Duodenal mucosa (tissue), 2 donors: ENCODE results near the gene TARS1.

Experiments used
- H3K27ac ChIP-seq: one replicate; pipeline ENCODE4 v1.7.0; 2013; ENCODE audit warnings: low read depth, low read length
- H3K27me3 ChIP-seq, 2 donors: one replicate each; pipeline ENCODE4 v1.7.0; 2013; ENCODE audit warnings: low read length in 2 of 2, control low read depth in 1 of 2; ENCODE audit not compliant: insufficient read depth in 2 of 2, control insufficient read depth in 1 of 2
- H3K36me3 ChIP-seq, 2 donors: one replicate each; pipeline ENCODE4 v1.7.0; 2013; ENCODE audit warnings: low read length in 2 of 2, control low read depth in 1 of 2; ENCODE audit not compliant: insufficient read depth in 2 of 2, control insufficient read depth in 1 of 2
- H3K4me1 ChIP-seq, 2 donors: one replicate each; pipeline ENCODE4 v1.7.0; 2013; ENCODE audit warnings: low read length in 2 of 2, control low read depth in 1 of 2; ENCODE audit not compliant: insufficient read depth in 2 of 2, control insufficient read depth in 1 of 2
- H3K4me3 ChIP-seq, 2 donors: one replicate each; pipeline ENCODE4 v1.7.0; 2013; ENCODE audit warnings: low read length in 2 of 2, low read depth in 1 of 2
- H3K9ac ChIP-seq, 2 donors: one replicate each; pipeline ENCODE4 v1.7.0; 2013; ENCODE audit warnings: low read length in 2 of 2, low read depth in 1 of 2
- H3K9me3 ChIP-seq, 2 donors: one replicate each; pipeline ENCODE4 v1.7.0; 2013; ENCODE audit warnings: low read length in 2 of 2, control low read depth in 1 of 2; ENCODE audit not compliant: control insufficient read depth in 1 of 2

Gene TARS1

DNA sequence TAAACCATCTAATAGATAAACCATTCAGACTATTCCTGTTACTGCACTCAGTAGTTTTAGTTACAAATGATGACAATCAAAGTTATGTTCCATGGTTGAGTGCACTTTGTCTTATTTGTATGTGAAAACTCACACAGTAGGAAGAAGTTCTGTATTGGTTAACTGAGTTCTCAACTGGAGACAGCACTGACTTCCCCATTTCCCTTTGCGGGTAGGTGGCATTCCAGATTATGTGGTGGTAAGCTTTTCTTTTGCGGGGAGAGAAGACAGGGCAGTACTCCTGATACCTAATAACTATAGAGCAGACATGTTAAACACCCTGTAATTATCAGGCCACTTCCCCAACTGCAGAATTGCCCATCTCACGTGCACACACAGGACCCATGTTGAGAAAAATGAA lies 24.4 kb downstream of the TARS1 start:
- no peaks in the 10 kb centered on the region for H3K9me3 ChIP-seq
- no peak overlapping the region for H3K9ac ChIP-seq
- H3K4me1 ChIP-seq: no peaks in the 10 kb centered on the region
- H3K36me3 ChIP-seq: peaks cover 60 to 85% of the 10 kb centered on the region in 2 donors
- H3K27me3 ChIP-seq: no peaks in the 10 kb centered on the region
- no peak overlapping the region for H3K27ac ChIP-seq
- H3K4me3 ChIP-seq: no peak overlapping the region

DNA sequence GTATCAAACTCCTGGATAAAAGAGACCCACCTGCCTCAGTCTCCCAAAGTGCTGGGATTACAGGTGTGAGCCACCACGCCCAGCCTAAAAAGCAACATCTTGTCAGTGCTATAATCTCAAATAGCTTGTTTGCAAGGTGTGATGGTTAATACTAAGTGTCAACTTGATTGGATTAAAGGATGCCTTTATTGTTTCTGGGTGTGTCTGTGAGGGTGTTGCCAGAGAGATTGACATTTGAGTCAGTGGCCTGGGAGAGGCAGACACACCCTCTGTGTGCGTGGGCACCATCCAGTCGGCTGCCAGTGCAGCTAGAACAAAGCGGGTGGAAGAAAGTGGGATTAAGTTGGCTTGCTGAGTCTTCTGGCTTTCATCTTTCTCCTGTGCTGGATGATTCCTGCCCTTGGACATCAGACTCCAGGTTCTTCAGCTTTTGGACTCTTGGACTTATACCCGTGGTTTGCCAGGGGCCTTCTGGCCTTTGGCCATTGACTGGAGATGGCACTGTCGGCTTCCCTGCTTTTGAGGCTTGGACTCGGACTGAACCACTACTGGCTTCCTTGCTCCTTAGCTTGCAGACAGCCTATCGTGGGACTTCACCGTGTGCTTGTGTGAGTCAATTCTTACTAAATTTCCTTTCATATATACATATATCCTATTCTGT lies 28.1 kb downstream of the TARS1 start:
- Histone ChIP-seq H3K4me3 (no peak overlapping the region), H3K9me3 (no peaks in the 10 kb centered on the region), H3K9ac (no peak overlapping the region), H3K4me1 (no peaks in the 10 kb centered on the region), H3K27ac (no peak overlapping the region), H3K36me3 (peaks cover 31 to 74% of the 10 kb centered on the region in 2 donors), H3K27me3 (no peaks in the 10 kb centered on the region)

DNA sequence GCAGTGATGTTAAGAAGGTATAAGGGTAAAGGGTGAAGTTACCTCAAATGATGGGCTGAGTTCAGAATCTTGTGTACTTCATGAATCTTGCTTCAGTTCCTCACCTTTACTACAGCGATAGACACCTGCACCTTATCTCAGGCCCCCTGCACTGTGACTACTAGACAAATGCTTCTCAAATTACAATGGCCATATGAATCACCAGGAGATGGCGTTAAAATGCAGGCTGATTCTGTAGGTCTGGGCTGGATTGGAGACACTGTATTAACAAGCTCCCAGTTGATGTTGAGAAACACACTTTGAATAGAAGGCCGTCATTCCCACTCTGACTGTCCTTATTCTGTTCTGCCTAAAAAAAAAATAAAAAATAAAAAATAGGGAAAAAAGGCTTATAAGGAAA lies 29.8 kb downstream of the TARS1 start:
- peaks cover 34 to 74% of the 10 kb centered on the region in 2 donors for H3K36me3 ChIP-seq
- H3K4me1 ChIP-seq: no peaks in the 10 kb centered on the region
- H3K9me3 ChIP-seq: no peaks in the 10 kb centered on the region
- no peaks in the 10 kb centered on the region for H3K27me3 ChIP-seq
- H3K27ac ChIP-seq: no peak overlapping the region
- no peak overlapping the region for H3K4me3 ChIP-seq
- H3K9ac ChIP-seq: no peak overlapping the region

DNA sequence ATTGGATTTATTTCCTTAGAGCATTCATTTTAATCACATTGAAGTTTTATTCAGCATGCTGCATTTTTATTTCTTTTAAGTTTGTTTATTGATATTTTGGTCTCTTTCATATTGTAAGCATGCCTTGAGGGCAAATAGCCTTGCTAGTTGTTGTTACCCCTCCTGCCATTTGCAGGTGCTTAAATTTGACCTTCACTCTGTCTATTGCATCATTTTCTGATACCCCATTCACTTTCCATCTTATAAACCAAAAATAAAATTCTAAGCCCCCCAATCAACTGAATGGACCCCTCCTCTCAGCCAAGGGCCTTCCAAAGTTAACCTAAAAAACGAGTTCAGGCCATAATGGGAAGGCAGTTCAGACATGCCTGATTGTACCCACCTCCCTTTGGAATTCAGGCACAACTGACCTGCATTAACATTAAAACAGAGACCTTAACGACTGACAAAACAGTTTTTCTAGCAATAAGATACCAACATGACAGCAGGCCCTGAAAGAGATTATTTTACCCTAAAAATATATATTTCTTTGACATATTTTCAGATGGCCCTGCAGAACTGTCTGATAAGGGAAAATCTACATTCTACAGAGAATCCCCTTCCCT lies 32.1 kb downstream of the TARS1 start:
- no peak overlapping the region for H3K27ac ChIP-seq
- no peak overlapping the region for H3K4me3 ChIP-seq
- H3K9ac ChIP-seq: no peak overlapping the region
- H3K4me1 ChIP-seq: no peaks in the 10 kb centered on the region
- H3K27me3 ChIP-seq: no peaks in the 10 kb centered on the region
- H3K36me3 ChIP-seq: peaks cover 21 to 67% of the 10 kb centered on the region in 2 donors
- H3K9me3 ChIP-seq: no peaks in the 10 kb centered on the region

DNA sequence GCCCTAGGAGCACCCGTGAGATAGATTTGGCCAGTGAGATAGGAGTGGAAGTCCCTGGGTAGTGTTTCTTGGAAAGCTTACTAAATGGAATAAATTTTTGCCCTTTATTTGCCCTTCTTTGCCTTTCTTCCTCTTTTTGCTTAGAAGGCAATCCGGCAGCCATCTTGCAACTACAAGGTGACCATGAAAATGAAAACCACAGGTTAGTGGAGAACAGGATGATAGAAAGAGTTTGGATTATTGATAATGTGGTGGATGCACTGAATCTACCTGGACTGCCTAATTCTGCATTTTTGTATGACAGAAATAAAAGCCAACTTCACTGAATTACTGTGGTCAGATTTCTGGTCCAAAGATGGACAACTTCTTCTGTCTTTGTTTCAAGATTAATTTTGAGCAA lies 33.2 kb downstream of the TARS1 start:
- Histone ChIP-seq H3K36me3 (peaks cover 15 to 57% of the 10 kb centered on the region in 2 donors), H3K4me3 (no peak overlapping the region), H3K9ac (no peak overlapping the region), H3K27me3 (no peaks in the 10 kb centered on the region), H3K27ac (no peak overlapping the region), H3K4me1 (no peaks in the 10 kb centered on the region), H3K9me3 (no peaks in the 10 kb centered on the region)

DNA sequence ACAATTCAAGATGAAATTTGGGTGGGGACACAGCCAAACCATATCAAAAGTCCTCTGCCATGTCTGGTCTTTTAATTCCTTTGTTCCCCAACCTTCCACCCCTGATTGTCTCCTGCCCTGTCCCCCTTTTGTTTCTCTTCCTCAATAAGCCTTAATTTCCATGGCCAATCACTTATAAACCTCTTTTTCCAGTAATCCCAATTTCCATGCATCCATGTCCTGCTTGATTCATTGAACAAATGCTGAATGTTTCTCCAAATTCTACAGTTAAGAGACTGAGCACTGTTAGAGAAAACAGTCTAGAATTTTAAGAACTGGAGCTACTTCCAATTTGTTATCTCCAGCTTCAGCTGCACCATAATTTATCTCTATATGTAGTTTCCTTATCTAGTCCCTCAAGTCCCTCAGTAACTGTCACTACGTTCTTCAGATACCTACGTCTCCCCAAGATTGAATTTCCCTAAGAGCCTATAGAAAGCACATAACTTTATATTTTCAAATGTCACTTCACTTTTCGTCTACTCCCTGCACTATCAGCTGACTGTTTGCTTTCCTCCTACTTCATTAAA lies 34.2 kb downstream of the TARS1 start:
- Histone ChIP-seq H3K27me3 (no peaks in the 10 kb centered on the region), H3K4me3 (no peak overlapping the region), H3K4me1 (no peaks in the 10 kb centered on the region), H3K36me3 (peaks cover 13 to 47% of the 10 kb centered on the region in 2 donors), H3K9me3 (no peaks in the 10 kb centered on the region), H3K9ac (no peak overlapping the region), H3K27ac (no peak overlapping the region)

DNA sequence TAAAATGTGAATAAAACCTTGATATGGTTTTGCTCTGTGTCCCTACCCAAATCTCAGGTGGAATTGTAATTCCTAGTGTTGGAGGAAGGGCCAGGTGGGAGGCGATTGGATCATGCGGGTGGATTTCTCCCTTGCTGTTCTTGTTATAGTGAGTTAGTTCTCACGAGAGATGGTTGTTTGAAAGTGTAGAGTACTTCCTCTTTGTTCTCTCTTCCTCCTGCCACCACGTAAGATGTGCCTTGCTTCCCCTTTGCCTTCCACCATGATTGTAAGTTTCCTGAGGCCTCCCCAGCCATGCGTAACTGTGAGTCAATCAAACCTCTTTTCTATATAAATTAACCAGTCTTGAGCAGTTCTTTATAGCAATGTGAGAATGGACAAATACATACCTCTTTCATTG lies 34.9 kb downstream of the TARS1 start:
- Histone ChIP-seq H3K27ac (no peak overlapping the region), H3K9me3 (no peaks in the 10 kb centered on the region), H3K4me3 (no peak overlapping the region), H3K4me1 (no peaks in the 10 kb centered on the region), H3K27me3 (no peaks in the 10 kb centered on the region), H3K36me3 (peaks cover 10 to 40% of the 10 kb centered on the region in 2 donors), H3K9ac (no peak overlapping the region)

DNA sequence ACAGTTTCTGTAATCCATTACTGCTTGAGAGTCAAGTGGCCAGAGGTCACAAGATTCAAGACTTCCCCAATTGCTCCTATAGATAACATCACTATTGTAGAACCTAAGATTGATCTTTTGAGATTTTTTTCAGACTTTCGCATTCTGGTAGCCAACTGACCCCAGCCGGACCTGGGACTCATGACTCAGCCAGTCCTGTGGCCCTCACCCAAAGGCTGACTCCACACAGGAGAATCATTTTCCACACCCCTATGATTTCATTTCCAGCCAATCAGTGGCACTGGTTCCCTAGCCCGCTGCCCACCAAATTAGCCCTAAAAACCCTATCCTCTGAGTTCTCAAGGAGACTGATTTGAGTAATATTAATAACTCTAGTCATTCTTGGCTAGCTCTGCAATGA lies 36.2 kb downstream of the TARS1 start:
- no peaks in the 10 kb centered on the region for H3K9me3 ChIP-seq
- no peaks in the 10 kb centered on the region for H3K4me1 ChIP-seq
- no peak overlapping the region for H3K4me3 ChIP-seq
- H3K36me3 ChIP-seq: peaks cover 10 to 29% of the 10 kb centered on the region in 2 donors
- H3K27me3 ChIP-seq: no peaks in the 10 kb centered on the region
- no peak overlapping the region for H3K9ac ChIP-seq
- no peak overlapping the region for H3K27ac ChIP-seq

DNA sequence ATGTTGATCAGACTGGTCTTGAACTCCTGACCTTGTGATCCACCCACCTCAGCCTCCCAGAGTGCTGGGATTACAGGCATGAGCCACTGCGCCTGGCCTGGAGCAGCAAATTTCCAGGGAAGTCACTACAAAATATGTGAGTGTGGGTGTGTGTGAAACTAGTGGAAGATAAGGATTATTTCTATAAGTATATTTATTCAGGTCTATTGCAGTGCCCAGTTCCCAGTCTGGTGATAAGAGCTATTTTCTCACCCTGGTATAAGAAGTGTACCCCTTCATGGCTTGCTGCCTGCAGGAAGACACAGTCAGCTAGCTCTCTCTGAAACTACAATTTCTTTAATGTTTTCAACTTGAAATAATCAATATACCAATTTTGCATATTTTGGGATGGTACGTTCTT lies 37.1 kb downstream of the TARS1 start:
- H3K27ac ChIP-seq: no peak overlapping the region
- H3K27me3 ChIP-seq: no peaks in the 10 kb centered on the region
- no peaks in the 10 kb centered on the region for H3K9me3 ChIP-seq
- no peaks in the 10 kb centered on the region for H3K4me1 ChIP-seq
- no peak overlapping the region for H3K9ac ChIP-seq
- peaks cover 10 to 25% of the 10 kb centered on the region in 2 donors for H3K36me3 ChIP-seq
- no peak overlapping the region for H3K4me3 ChIP-seq

DNA sequence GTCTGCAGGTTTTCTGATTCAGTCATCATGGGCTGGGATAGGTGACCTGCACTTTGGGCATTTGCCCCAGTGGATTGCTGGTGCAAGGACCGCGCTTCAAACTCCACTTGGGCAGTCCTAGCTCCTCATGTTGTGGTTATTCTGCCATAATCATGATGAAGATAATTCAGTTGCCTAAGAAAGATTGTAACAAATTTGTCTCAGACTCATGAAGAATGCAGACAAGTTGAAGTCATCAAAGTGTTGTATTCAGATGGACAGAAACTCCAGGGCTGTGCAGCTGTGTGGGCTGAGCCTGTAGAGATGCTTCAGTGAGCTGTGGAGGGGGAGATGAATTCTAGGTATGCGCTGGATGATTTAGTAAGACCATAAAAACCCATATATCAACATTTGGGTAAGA lies 38.5 kb downstream of the TARS1 start:
- H3K9ac ChIP-seq: no peak overlapping the region
- H3K36me3 ChIP-seq: peaks cover 4 to 17% of the 10 kb centered on the region in 2 donors
- H3K9me3 ChIP-seq: no peaks in the 10 kb centered on the region
- H3K4me1 ChIP-seq: no peaks in the 10 kb centered on the region
- no peaks in the 10 kb centered on the region for H3K27me3 ChIP-seq
- H3K4me3 ChIP-seq: no peak overlapping the region
- no peak overlapping the region for H3K27ac ChIP-seq
